Measurements from ENCODE around the gene RPL13A. TPM values are rescaled to one million over a fixed set of nuclear protein-coding genes. Genes with fewer than 3 reads are reported as not detected.

The RPL13A gene
- total and polyA plus RNA-seq, 2 experiments from 2014 or later = 2,105 to 2,412 TPM

GRCh38 chr19:49470615-49470978 lies 16.8 kb upstream of the RPL13A start:
- H3F3A ChIP-seq (replicated peaks; ENCODE audit: low read depth) = 0 out of 2 replicates have a peak, but pooled peaks cover 19% of the 10 kb centered on the region
- TF ChIP-seq EZH2 (IDR thresholded peaks at IDR 0.05; ENCODE audit: low read depth, unreplicated experiment) (no peak), STAT1 (IDR thresholded peaks at IDR 0.05; ENCODE audit: unreplicated experiment) (no peak), ETS1 (IDR thresholded peaks at IDR 0.05) (no peak), CREB1 (CRISPR knock-in tag; IDR thresholded peaks at IDR 0.05; ENCODE audit: low read depth) (no peak), REST (IDR thresholded peaks at IDR 0.05; ENCODE audit: unreplicated experiment) (no peak), ZNF114 (CRISPR knock-in tag; IDR thresholded peaks at IDR 0.05) (no peak), ZNF331 (CRISPR knock-in tag; IDR thresholded peaks at IDR 0.05; ENCODE audit: low read depth) (no peak), EZH2phosphoT487 (IDR thresholded peaks at IDR 0.05; ENCODE audit: unreplicated experiment) (no peak), NANOG (IDR thresholded peaks at IDR 0.05; ENCODE audit: borderline replicate concordance) (no peak), POLR2AphosphoS5 (IDR thresholded peaks at IDR 0.05; ENCODE audit: low read depth) (no peak), JUNB (IDR thresholded peaks at IDR 0.05; ENCODE audit: unreplicated experiment) (no peak)
- TF ChIP-seq, protein P1, sequence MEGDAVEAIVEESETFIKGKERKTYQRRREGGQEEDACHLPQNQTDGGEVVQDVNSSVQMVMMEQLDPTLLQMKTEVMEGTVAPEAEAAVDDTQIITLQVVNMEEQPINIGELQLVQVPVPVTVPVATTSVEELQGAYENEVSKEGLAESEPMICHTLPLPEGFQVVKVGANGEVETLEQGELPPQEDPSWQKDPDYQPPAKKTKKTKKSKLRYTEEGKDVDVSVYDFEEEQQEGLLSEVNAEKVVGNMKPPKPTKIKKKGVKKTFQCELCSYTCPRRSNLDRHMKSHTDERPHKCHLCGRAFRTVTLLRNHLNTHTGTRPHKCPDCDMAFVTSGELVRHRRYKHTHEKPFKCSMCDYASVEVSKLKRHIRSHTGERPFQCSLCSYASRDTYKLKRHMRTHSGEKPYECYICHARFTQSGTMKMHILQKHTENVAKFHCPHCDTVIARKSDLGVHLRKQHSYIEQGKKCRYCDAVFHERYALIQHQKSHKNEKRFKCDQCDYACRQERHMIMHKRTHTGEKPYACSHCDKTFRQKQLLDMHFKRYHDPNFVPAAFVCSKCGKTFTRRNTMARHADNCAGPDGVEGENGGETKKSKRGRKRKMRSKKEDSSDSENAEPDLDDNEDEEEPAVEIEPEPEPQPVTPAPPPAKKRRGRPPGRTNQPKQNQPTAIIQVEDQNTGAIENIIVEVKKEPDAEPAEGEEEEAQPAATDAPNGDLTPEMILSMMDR (conservative IDR thresholded peaks at IDR 0.05; ENCODE audit: low read depth in 2 of 2) = no peak
- TF ChIP-seq, protein P2, sequence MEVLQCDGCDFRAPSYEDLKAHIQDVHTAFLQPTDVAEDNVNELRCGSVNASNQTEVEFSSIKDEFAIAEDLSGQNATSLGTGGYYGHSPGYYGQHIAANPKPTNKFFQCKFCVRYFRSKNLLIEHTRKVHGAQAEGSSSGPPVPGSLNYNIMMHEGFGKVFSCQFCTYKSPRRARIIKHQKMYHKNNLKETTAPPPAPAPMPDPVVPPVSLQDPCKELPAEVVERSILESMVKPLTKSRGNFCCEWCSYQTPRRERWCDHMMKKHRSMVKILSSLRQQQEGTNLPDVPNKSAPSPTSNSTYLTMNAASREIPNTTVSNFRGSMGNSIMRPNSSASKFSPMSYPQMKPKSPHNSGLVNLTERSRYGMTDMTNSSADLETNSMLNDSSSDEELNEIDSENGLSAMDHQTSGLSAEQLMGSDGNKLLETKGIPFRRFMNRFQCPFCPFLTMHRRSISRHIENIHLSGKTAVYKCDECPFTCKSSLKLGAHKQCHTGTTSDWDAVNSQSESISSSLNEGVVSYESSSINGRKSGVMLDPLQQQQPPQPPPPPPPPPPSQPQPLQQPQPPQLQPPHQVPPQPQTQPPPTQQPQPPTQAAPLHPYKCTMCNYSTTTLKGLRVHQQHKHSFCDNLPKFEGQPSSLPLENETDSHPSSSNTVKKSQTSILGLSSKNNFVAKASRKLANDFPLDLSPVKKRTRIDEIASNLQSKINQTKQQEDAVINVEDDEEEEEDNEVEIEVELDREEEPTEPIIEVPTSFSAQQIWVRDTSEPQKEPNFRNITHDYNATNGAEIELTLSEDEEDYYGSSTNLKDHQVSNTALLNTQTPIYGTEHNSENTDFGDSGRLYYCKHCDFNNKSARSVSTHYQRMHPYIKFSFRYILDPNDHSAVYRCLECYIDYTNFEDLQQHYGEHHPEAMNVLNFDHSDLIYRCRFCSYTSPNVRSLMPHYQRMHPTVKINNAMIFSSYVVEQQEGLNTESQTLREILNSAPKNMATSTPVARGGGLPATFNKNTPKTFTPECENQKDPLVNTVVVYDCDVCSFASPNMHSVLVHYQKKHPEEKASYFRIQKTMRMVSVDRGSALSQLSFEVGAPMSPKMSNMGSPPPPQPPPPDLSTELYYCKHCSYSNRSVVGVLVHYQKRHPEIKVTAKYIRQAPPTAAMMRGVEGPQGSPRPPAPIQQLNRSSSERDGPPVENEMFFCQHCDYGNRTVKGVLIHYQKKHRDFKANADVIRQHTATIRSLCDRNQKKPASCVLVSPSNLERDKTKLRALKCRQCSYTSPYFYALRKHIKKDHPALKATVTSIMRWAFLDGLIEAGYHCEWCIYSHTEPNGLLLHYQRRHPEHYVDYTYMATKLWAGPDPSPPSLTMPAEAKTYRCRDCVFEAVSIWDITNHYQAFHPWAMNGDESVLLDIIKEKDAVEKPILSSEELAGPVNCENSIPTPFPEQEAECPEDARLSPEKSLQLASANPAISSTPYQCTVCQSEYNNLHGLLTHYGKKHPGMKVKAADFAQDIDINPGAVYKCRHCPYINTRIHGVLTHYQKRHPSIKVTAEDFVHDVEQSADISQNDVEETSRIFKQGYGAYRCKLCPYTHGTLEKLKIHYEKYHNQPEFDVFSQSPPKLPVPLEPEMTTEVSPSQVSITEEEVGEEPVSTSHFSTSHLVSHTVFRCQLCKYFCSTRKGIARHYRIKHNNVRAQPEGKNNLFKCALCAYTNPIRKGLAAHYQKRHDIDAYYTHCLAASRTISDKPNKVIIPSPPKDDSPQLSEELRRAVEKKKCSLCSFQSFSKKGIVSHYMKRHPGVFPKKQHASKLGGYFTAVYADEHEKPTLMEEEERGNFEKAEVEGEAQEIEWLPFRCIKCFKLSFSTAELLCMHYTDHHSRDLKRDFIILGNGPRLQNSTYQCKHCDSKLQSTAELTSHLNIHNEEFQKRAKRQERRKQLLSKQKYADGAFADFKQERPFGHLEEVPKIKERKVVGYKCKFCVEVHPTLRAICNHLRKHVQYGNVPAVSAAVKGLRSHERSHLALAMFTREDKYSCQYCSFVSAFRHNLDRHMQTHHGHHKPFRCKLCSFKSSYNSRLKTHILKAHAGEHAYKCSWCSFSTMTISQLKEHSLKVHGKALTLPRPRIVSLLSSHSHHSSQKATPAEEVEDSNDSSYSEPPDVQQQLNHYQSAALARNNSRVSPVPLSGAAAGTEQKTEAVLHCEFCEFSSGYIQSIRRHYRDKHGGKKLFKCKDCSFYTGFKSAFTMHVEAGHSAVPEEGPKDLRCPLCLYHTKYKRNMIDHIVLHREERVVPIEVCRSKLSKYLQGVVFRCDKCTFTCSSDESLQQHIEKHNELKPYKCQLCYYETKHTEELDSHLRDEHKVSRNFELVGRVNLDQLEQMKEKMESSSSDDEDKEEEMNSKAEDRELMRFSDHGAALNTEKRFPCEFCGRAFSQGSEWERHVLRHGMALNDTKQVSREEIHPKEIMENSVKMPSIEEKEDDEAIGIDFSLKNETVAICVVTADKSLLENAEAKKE (CRISPR knock-in tag; IDR thresholded peaks at IDR 0.05) = no peak
- Mint-ChIP-seq H3K27ac (no peak overlapping the region), H3K27me3 (ENCODE audit: insufficient read depth, low read depth, poor library complexity) (peaks cover 14% of the 10 kb centered on the region), H3K9me3 (no peaks in the 10 kb centered on the region), H3K4me1 (peaks cover 12% of the 10 kb centered on the region), H3K4me3 (no peak overlapping the region), H3K36me3 (ENCODE audit: low read depth) (peaks cover 21% of the 10 kb centered on the region)
- H2AFZ ChIP-seq = no peak overlapping the region
- ATAC-seq (no peak), DNase-seq (ENCODE audit: low spot score) (no peak)
- H3K4me1 ChIP-seq (ENCODE audit: insufficient read depth) = peaks cover 9% of the 10 kb centered on the region; the same call in 1 of the 2 replicates
- no peaks in the 10 kb centered on the region for H3K79me2 ChIP-seq (replicated peaks; ENCODE audit: insufficient read depth)
- H3K4me2 ChIP-seq = no peak overlapping the region
- no peaks in the 10 kb centered on the region for H3K9me2 ChIP-seq (ENCODE audit: insufficient read depth)
- no peaks in the 10 kb centered on the region; the same call in 1 of the 2 replicates for H4K20me1 ChIP-seq (replicated peaks; ENCODE audit: insufficient read depth)
- H3K27me3 ChIP-seq (ENCODE audit: insufficient read depth) = no peaks in the 10 kb centered on the region; the same call in 1 of the 2 replicates
- no peak overlapping the region for H3K4me3 ChIP-seq
- peak overlapping the region; percentile 32; the same call in 1 of the 2 replicates for H3K27ac ChIP-seq (ENCODE audit: low read depth)
- H3K36me3 ChIP-seq (ENCODE audit: insufficient read depth) = no peaks in the 10 kb centered on the region

Measured in GM23338 (cell line).